Left colon (tissue), 2 donors: ENCODE results near the gene KLK13. TPM values are rescaled to one million over a fixed set of nuclear protein-coding genes. Genes with fewer than 3 reads are reported as not detected.

Experiments
- ATAC-seq: fragments of 200-7000 bp; cut with Tn5 transposase; one replicate; pipeline ENCODE4 v1.9.1; 2020; ENCODE audit warnings: mild to moderate bottlenecking, moderate library complexity
- DNase-seq, 2 donors: peaks; one replicate each; pipeline ENCODE4 v3.0.0-alpha.2; 2020
- intact Hi-C, 2 donors: fragments of 100-400 bp; cut with DNase I in 1 of 2; cut with micrococcal nuclease in 1 of 2; formaldehyde crosslinking; loops; one replicate each; pipeline versions ENCODE4 v1.11.2 to v1.14.0; 2022; cut with DNase I, micrococcal nuclease
- long read RNA-seq: library from polyadenylated mRNA; unstranded; transcript quantifications from one replicate; pipeline ENCODE4 v2.0.0, GENCODE V29; 2021
- total RNA-seq, 2 donors: library from RNA; stranded (reverse); fragmentation: NEBNext Ultra II Directional; extraction: Animal tissue kit (Norgen Biotek cat#: 25700); gene quantifications; one replicate each; pipeline ENCODE4 v1.2.1, GENCODE V29; 2021
- donor health status: DM: no; HTN: no; CAD: no.
- donor health status: DM: yes; HTN: yes; CAD: no.

KLK13 gene, protein sequence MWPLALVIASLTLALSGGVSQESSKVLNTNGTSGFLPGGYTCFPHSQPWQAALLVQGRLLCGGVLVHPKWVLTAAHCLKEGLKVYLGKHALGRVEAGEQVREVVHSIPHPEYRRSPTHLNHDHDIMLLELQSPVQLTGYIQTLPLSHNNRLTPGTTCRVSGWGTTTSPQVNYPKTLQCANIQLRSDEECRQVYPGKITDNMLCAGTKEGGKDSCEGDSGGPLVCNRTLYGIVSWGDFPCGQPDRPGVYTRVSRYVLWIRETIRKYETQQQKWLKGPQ
- total RNA-seq: under 1 TPM; 0.43 to 0.98 TPM
- long read RNA-seq: 0 reads

DNA sequence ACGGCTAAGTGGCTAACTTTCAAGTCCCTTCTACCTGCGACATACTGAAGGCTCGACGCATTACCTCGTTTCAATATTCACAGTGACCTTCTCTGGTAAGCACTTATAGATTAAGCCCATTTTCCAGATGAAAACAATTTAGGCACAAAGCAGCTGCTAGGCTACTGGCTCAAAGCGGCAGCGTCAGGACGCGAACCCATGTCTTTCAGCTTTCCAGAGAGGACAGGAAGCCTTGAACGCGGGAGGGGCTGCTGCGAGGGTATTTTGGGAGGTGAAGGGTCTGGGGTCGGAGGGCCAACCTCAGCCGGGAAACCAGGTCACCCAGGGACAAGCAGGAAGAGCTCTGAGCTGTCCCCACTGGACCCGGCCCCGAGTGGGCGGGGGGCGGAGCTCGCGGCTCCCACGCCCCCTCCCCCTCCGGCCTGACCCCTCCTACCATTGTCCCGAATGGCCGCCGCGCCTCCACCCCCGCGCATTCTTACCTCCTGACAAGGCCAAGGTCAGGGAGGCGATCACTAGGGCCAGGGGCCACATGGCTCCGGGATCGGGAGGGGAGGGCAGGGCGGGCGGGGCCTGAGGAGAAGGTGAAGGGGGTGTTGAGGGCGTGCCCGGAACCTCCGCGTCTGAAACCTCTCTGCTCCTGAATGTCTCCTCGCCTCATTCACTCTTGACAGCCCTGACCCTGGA lies at the start of gene KLK13:
KLK13 (minus strand) TSS at position 559 of the 687 bp plus-strand sequence; CDS start at position 534, 25 bp downstream.
- DNase-seq (no peak), ATAC-seq (peak; percentile 12)
- intact Hi-C loops: no loop called here

DNA sequence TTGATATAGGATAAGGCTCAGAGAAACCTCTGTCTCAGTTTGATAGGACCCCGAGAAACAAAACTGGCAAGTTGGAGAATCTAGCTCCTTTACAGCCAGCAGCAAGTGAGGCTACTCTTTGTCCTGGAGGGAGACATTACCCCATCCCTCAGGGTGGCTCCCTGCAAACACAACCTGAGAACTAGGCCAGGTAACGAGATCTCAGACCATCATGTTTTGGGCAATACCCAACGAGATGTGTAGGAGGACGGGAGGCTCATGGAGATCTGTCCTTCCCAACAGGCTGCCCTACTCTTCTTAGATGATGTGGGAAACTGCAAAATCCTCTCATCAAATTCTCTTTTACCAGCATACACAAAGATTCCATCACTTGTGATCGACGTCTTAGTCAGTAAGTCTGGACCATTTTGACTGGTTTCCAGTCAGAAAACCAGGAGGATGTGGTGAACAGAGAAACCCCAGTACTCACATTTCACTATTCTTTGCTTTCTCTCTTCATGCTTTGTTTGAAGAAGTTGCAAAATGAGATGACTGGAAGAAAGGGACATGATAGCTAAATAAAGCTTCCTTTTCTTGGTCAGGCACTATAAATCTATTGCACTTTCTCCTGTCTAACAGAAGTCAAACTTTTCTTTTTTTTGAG lies 49.3 kb upstream of the KLK13 start:
- no peak for ATAC-seq
- intact Hi-C loops: no loop called here
- DNase-seq: no peak

DNA sequence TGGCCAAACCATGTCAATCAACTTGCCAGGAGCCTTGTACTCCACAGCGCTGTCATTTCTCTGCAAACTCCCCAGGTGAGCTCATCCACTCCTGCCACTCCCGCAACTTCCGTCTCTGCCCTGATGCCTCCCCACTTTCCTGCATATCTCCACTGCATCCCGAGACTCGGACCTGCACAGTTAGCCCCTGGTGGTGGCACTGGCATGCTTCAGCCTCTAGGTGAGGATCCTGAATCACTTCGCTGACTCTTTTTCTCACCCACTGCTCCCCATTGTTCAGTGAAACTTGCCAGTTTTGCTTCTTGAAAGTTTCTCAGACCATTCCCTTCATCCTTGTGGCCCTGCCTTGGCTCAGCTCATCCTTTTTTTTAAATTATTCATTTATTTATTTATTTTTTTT lies 46.7 kb upstream of the KLK13 start:
- ATAC-seq (no peak), DNase-seq (no peak)
- intact Hi-C loops: no loop called here

DNA sequence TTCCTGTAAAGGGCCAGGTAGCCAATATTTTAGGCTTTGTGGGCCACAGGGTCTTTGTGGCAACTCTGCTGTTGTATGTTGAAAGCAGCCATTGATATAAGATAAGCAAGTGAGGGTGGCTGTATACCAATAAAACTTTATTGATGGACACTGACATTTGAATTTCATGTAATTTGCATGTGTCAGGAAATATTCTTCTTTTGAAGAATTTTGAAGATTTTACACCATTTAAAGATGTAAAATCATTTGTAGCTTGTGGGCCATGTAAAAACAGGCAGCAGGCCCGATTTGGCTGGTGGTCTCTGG lies 45.7 kb upstream of the KLK13 start:
- intact Hi-C loops: no loop called here
- ATAC-seq (no peak), DNase-seq (no peak)

DNA sequence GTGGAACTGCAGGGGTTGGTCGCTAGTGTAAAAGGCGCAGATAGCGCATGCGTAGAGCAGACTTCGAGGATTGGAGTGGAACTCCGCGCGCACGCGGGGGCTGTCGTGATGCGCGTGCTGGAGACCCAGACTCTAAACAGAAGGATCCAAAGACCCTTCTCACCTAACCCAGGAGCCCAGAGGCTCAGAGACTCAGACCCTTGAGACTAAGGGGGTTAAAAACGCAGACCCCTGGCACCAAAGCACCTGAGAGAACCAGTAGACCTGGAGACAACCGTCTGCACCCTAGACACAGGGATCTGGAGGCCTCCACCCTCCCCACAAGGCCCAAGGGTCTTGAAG lies 43.9 kb upstream of the KLK13 start:
- ATAC-seq (peak; percentile 30), DNase-seq (no peak)
- intact Hi-C loops: no loop called here

DNA sequence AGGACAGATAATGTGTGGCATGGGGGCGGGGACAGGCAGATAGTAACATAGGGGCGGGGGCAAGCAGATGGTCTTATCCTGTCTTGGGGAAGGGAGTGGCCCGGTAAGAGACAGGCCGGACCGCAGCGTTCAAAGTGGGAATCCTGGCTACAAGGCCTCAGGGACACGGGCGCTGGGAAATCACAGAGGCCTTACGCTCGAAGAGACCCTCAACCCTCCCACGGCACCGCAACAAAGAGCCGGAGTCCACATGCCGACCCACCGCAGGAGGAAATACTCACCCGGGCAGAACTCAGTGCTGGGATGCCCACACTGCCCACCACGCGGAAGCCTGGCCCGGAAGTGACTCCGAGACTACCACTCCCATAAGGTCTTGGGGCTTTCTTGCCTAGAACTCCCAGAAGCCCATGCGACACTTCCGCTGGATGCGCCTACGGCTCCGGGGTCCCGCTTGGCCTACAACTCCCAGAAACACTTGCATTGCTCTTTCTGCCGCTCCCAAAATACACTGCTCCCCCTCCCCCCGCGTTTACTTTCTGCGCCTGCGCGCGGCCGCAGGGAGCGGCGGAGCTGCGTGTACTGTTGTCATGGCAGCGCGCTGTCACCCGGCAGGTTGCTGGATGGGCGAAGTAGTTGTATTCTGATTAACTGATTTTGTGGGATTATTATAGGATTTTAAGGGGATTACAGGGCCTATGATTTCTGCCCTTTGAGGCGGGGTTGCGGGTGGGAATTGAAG lies 43.3 kb upstream of the KLK13 start, which contains the start of gene CTU1:
CTU1 (minus strand) TSS at position 344 of the 739 bp plus-strand sequence. CDS start 3,840 bp downstream, outside the sequence.
- peak; percentile 97 to 99 for DNase-seq
- peak; percentile 98 for ATAC-seq
- intact Hi-C loops: no loop called here

DNA sequence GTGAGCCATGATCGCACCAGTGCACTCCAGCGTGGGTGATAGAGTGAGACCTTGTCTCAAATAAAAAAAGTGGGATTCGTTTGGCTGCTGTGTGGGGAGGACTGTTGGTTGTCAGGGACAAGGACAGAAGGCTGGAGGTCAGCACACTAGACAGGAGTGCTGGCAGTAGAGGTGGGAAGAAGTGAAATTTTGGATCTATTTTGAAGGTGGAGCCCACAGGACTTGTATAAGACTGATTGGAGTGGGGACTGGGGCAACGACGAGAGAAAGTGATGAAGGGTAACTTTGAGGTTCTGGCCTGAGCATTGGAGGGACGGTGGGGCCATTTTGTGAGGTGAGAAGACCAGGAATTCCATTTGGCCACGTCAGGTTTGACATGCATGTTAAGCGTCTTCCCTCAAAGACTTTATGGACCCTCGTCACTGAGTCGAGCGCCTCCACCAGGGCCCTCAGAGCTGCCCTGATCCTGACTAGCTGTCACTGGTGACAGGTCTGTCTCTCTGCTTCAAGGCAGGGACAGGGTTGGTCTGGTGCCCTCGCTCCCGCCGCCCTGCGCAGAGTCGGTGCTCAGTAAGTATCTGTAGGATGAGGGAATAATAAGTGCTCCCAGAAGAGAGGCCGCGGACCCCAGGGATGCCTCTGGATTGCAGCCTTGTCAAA lies 42.6 kb upstream of the KLK13 start:
- DNase-seq (no peak), ATAC-seq (peak; percentile 22)
- intact Hi-C loops: no loop called here

DNA sequence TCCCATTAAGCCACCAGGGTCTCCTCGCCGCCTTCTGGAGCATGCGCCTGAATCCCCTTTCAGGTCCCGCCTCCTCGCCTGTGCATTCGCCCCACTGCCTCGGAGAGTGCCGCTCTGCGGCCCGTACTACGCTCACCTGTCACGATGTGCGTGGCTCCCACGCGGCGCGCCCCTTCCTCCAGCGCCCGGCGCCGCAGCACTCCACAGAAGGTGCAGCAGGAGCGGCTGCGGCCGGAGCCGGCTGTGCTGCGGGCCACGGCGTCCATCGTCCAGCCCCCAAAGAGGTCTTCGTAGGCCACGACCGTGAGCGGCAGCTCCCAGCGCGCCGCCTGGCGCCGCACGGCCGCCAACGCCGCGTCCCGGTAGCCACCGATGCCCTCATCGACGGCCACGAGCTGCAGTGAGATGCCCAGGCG lies 39.0 kb upstream of the KLK13 start:
- ATAC-seq: no peak
- intact Hi-C loops: no loop called here
- no peak for DNase-seq

DNA sequence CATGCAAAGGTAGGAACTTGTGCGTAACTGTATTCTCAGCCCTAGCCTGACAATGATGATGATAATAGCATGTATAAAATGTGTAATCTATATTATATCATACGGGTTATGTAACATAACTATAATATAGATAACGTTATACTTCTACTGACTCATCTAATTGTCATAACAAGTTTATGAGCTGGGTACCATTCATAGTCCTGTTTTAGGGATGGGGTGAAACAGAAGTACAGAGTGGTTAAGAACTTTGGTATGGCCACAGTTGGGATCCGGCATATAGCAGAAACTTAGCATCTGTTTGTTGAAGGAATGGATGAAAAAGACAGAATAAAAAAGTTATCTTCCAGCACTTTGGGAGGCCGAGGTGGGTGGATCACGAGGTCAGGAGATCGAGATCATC lies 38.1 kb upstream of the KLK13 start:
- intact Hi-C loops: no loop called here
- ATAC-seq (no peak), DNase-seq (no peak)

DNA sequence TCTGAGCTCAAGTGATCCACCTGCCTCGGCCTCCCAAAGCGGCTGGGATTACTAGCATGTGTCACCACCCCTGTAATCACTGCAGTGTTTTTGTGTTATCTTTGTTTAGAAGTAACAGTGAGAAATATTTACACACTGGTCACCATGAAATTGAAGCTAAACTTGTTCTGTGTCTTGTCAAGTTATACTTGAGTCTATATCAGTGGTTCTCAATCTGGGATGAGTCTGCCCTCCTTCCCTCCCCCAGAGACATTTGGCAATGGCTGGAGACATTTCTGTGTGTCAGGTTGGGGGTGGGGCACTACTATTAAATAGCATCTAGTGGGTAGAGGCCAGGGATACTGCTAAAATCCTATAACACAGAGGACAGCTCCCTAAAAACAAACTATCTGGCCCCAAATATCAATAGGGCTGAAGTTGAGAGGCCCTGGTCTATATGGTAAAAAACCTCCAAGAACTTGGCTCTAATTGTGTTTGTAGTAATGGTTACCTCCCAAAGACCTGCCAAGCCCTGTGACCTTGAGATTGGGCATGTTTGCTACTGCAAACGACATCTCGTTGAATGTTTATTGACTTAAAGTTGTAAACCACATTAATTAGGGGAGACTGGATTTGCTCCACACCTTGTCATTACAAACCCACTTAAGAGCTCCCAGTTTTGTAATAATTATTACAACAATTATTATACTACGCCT lies 36.4 kb upstream of the KLK13 start:
- no peak for DNase-seq
- no peak for ATAC-seq
- intact Hi-C loops: no loop called here

DNA sequence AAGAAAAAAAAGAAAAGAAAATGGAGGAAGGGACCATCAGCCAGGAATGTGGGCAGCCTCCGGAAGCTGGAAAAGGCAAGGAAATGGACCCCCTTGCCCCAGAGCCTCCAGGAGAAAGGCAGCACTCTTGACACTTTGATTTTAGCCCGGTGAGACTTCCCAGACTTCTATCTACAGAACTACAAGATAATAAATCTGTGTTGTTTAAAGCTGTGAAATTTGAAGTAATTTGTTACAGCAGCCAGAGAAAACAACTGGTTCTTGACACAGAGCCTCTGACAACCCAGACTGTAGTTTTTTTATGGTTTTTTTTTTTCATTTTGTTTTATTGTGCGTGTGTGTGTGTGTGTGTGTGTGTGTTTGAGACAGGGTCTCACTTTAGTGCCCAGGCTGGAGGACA lies 35.7 kb upstream of the KLK13 start:
- ATAC-seq: no peak
- intact Hi-C loops: no loop called here
- no peak for DNase-seq

DNA sequence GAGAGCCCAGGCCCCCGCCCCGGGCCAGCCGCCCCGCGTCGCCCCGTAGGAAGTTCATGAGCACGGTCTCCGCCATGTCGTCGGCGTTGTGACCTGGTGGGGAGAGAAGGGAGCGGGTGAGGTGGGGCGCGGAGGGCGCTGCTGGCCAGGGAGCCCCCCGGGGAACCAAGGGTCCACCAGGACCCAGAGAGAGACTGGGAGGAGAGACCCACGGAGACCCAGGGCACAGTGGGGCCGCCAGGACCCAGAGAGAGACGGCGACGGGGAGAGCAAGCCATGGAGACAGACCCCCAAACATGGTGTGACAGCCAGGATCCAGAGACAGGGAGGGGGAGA lies 34.1 kb upstream of the KLK13 start:
- intact Hi-C loops: no loop called here
- no peak for ATAC-seq
- DNase-seq: no peak

DNA sequence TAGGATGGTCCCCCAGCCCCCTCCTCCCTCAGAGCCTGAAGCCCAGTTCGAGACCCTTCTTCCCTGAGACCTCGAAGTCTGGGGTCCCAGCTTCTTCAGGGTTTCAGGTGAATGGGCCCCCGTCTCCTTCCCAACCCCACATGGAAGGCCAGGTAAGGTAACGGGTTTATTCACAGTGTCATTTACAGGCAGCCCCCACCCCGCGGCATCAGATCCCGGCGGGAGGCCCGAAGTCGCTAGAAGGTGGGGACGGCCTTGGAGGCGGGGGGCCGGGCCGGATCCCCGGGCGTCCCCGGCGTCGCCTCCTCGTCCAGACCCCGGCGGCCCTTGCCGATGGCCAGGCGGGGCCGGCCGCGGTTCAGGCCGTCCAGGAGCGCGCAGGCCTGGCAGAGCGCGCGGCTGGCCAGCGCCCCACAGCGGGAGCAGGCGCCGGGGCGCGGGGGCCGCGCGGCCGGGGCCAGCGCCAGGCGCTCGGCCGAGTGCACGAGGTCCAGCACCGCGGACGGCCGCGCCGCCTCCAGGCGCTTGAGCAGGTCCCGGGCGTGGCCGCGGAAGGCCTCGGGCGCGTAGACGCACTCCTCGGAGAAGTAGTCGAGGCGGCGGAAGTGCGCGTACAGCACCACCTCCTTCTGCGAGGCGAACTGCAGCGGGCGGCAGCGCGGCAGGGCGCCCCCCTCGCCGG lies 33.6 kb upstream of the KLK13 start:
- ATAC-seq (no peak), DNase-seq (peak; percentile 30 to 32)
- intact Hi-C loops: no loop called here

DNA sequence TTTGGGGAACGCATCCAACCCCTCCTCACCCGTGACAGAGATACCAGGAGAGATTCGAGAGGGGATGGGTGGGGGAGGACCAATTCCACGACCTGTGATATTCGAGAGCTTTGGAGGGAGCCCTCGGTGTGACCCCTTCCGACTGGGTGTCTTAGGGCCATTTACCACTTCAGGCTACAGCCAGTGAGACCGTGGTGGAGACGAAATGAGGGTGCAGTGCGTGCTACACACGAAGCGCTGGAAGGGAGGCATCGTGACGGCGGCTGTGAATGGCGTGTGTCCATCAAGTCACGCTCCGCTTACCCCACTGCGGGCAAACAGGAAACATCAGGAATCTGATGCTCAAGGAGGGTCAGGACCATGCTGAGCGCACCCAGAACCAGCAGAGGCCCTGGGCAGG lies 32.9 kb upstream of the KLK13 start:
- intact Hi-C loops: no loop called here
- ATAC-seq (no peak), DNase-seq (no peak)

DNA sequence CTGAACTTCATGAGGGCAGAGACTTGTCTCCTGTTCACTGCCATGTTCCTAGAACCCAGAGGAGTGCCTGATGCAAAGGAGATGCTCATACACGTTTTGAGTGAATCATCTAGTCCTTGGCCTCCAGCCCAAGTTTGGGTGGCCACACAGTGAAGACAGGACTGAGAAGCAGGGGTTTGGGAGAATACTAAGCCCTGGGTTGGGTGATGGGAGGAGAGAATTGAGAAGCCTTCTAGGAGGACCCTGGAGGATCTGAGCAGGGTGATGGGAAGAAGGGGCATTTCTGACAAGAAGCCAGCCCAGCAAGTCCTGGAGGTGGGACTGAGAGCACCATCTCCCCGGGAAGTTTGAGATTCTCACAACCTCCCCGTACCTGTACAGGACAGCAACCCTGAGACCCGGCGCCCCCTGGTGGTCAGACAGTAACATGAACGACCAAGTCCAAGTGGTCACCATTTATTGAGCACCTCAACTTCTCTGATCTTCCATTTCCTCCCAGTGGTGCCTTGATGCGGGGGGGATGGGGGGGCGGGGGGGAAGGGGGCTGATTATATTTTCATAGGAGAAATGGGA lies 32.4 kb upstream of the KLK13 start:
- peak; percentile 47 to 64 for DNase-seq
- ATAC-seq: peak; percentile 70
- intact Hi-C loops: no loop called here

DNA sequence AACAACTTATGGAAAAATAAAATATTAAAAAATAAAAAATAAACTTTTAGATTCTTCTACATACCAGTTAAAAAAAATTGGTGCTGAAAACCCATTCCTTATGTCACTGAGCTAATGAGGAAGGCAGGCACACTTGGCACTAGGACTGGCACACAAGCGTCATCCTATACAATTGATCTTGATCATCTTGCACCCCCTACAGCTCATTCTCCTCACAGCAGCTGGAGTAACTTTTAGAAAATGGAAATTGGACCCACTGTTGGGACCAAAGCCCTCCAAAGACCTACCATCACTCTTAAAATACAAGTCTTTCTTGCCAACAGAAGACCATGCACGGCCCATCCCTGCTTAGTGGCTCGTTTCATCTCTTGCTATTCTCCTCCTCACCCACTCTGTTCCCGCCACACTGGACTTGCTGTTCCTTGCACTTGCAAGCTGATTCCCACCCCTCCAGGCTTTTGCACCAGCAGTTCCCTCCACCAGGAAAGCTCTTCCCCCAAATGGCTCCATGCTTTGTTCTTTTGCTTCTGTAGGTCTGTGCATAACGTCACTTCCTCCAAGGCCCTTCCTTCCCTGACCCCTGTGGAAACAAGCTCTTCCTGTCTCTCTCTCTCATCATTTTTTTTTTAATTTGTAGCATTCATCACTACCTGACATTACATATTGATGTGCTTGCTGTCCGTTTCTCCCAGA lies 31.7 kb upstream of the KLK13 start:
- DNase-seq (no peak), ATAC-seq (peak; percentile 39)
- intact Hi-C loops: no loop called here

DNA sequence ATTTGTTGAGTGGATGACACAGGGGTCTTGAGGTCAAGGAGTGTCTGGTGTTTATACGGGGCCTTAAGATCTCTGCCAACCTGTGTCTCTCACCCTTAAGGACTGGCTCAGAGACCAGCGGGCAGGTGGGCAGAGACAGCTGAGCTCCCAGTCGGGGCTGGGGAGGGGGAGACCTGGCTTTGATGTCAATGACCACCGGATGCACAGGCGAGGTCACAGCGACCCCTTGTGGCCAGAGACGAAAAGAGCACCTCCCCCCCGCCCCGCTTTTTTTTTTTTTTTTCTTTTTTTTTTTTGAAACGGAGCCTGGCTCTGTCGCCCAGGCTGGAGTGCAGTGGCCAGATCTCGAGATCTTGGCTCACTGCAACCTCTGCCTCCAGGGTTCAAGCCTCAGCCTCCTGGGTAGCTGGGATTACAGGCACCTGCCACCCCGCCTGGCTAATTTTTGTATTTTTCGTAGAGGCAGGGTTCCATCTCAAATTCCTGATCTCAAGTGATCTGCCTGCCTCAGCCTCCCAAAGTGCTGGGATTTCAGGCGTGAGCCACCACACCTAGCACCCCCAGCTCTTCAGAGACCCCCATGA lies 29.9 kb upstream of the KLK13 start:
- DNase-seq (no peak), ATAC-seq (no peak)
- intact Hi-C loops: no loop called here
